ENCODE results near the gene LHFPL3. TPM values are rescaled to one million over a fixed set of nuclear protein-coding genes. Genes with fewer than 3 reads are reported as not detected.
A peak's percentile ranks its signal among the peaks of the same experiment; 100 is the strongest.

The LHFPL3 gene
- total and polyA plus RNA-seq, 2 donors (not counting 1 experiment from before 2014, with no cell fraction given) = not detected

DNA sequence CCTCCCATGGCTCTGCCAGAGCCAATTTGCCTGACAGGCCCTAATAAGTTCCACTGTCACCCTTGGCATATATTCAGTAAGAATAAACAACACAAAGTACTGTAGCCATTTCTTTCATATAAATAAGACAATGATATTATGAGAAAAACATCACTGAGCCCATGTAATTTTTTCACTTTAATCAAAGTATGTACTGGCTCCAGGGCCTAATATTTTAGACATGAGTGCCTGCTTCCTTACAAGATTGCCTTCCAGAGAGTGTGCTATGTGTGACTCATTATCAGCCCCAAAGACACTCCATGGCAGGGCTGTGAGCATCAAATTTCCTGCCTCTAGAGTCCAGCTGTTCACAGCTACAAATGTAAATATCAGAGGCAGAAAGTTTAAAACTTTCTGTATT, 297.6 kb downstream of the LHFPL3 start:
- Histone ChIP-seq H3K27ac (ENCODE audit: insufficient read depth, low read length) (no peak overlapping the region), H3K27me3 (ENCODE audit: control insufficient read depth, insufficient read depth, low read length) (no peaks in the 10 kb centered on the region), H3K4me2 (ENCODE audit: extremely low read depth, insufficient read depth, low read length) (no peak overlapping the region), H4K20me1 (ENCODE audit: control insufficient read depth, extremely low read depth, insufficient read depth, low read length) (no peaks in the 10 kb centered on the region), H3K4me3 (replicated peaks in 1 of 4; ENCODE audit: control extremely low read depth in 1 of 4, insufficient read depth in 1 of 4, low read depth in 3 of 4, low read length in 4 of 4) (no peak overlapping the region), H3K9ac (ENCODE audit: insufficient read depth, low read length) (no peak overlapping the region), H3K36me3 (ENCODE audit: control insufficient read depth, insufficient read depth, low read length) (no peaks in the 10 kb centered on the region), H3K79me2 (ENCODE audit: control insufficient read depth, insufficient read depth, low read length) (no peaks in the 10 kb centered on the region), H2AFZ (ENCODE audit: low read length) (no peak overlapping the region), H3K4me1 (ENCODE audit: control insufficient read depth, extremely low read depth, insufficient read depth, low read length) (no peaks in the 10 kb centered on the region), H3K9me3 (ENCODE audit: control insufficient read depth, insufficient read depth, low read depth, low read length) (no peaks in the 10 kb centered on the region)
- TF ChIP-seq CTCF (conservative IDR thresholded peaks at IDR 0.05 in 1 of 2, IDR thresholded peaks at IDR 0.05 in 1 of 2; ENCODE audit: low read depth in 1 of 2, low read length in 2 of 2) = no peak
- TF ChIP-seq EZH2 (IDR thresholded peaks at IDR 0.05; ENCODE audit: low read length, missing control alignments) = no peak
- DNase-seq (ENCODE audit: low read depth in 2 of 2) = no peak

GRCh38 chr7:104627516-104627915, 299.1 kb downstream of the LHFPL3 start:
- DNase-seq (ENCODE audit: low read depth in 2 of 2) = peak; percentile 2 to 15
- Histone ChIP-seq H3K4me1 (ENCODE audit: control insufficient read depth, extremely low read depth, insufficient read depth, low read length) (no peaks in the 10 kb centered on the region), H3K27ac (ENCODE audit: insufficient read depth, low read length) (no peak overlapping the region), H3K27me3 (ENCODE audit: control insufficient read depth, insufficient read depth, low read length) (no peaks in the 10 kb centered on the region), H2AFZ (ENCODE audit: low read length) (no peak overlapping the region), H3K79me2 (ENCODE audit: control insufficient read depth, insufficient read depth, low read length) (no peaks in the 10 kb centered on the region), H3K9ac (ENCODE audit: insufficient read depth, low read length) (no peak overlapping the region), H3K4me3 (replicated peaks in 1 of 4; ENCODE audit: control extremely low read depth in 1 of 4, insufficient read depth in 1 of 4, low read depth in 3 of 4, low read length in 4 of 4) (no peak overlapping the region), H3K9me3 (ENCODE audit: control insufficient read depth, insufficient read depth, low read depth, low read length) (no peaks in the 10 kb centered on the region), H3K4me2 (ENCODE audit: extremely low read depth, insufficient read depth, low read length) (no peak overlapping the region), H3K36me3 (ENCODE audit: control insufficient read depth, insufficient read depth, low read length) (no peaks in the 10 kb centered on the region), H4K20me1 (ENCODE audit: control insufficient read depth, extremely low read depth, insufficient read depth, low read length) (no peaks in the 10 kb centered on the region)
- TF ChIP-seq EZH2 (IDR thresholded peaks at IDR 0.05; ENCODE audit: low read length, missing control alignments) (no peak), CTCF (conservative IDR thresholded peaks at IDR 0.05 in 1 of 2, IDR thresholded peaks at IDR 0.05 in 1 of 2; ENCODE audit: low read depth in 1 of 2, low read length in 2 of 2) (no peak)

- no peak for TF ChIP-seq EZH2 (IDR thresholded peaks at IDR 0.05; ENCODE audit: low read length, missing control alignments)
- no peak for TF ChIP-seq CTCF (conservative IDR thresholded peaks at IDR 0.05 in 1 of 2, IDR thresholded peaks at IDR 0.05 in 1 of 2; ENCODE audit: low read depth in 1 of 2, low read length in 2 of 2)
- Histone ChIP-seq H3K4me2 (ENCODE audit: extremely low read depth, insufficient read depth, low read length) (no peak overlapping the region), H3K9ac (ENCODE audit: insufficient read depth, low read length) (no peak overlapping the region), H3K4me3 (replicated peaks in 1 of 4; ENCODE audit: control extremely low read depth in 1 of 4, insufficient read depth in 1 of 4, low read depth in 3 of 4, low read length in 4 of 4) (no peak overlapping the region), H3K36me3 (ENCODE audit: control insufficient read depth, insufficient read depth, low read length) (no peaks in the 10 kb centered on the region), H3K9me3 (ENCODE audit: control insufficient read depth, insufficient read depth, low read depth, low read length) (no peaks in the 10 kb centered on the region), H3K27ac (ENCODE audit: insufficient read depth, low read length) (no peak overlapping the region), H2AFZ (ENCODE audit: low read length) (no peak overlapping the region), H3K27me3 (ENCODE audit: control insufficient read depth, insufficient read depth, low read length) (no peaks in the 10 kb centered on the region), H3K4me1 (ENCODE audit: control insufficient read depth, extremely low read depth, insufficient read depth, low read length) (no peaks in the 10 kb centered on the region), H4K20me1 (ENCODE audit: control insufficient read depth, extremely low read depth, insufficient read depth, low read length) (no peaks in the 10 kb centered on the region), H3K79me2 (ENCODE audit: control insufficient read depth, insufficient read depth, low read length) (no peaks in the 10 kb centered on the region)
- DNase-seq (ENCODE audit: low read depth in 2 of 2) = no peak
Measured at GRCh38 chr7:104628017-104628416, 299.6 kb downstream of the LHFPL3 start.

All from fibroblast of lung (primary cell).